ENCODE data around the gene CEP350.

Gene CEP350

GRCh38 chr1:180041582-180041981 lies 87.0 kb downstream of the CEP350 start:
- H3K9me3 Mint-ChIP-seq, result no peaks in the 10 kb centered on the region
- no peaks in the 10 kb centered on the region for H3K27me3 Mint-ChIP-seq (ENCODE audit: low read depth)
- H3K36me3 Mint-ChIP-seq (ENCODE audit: low read depth), result peaks cover 41% of the 10 kb centered on the region
- no peak overlapping the region for H3K27ac Mint-ChIP-seq
- no peak overlapping the region for H3K4me3 Mint-ChIP-seq
- no peaks in the 10 kb centered on the region for H3K4me1 Mint-ChIP-seq (ENCODE audit: low read depth)

- Mint-ChIP-seq H3K27ac (no peak overlapping the region), H3K36me3 (ENCODE audit: low read depth) (peaks cover 34% of the 10 kb centered on the region), H3K4me3 (no peak overlapping the region), H3K9me3 (no peaks in the 10 kb centered on the region), H3K27me3 (ENCODE audit: low read depth) (no peaks in the 10 kb centered on the region), H3K4me1 (ENCODE audit: low read depth) (no peaks in the 10 kb centered on the region)
These were observed 88.5 kb downstream of the CEP350 start for GRCh38 chr1:180042988-180043622.

GRCh38 chr1:180043785-180044184 lies 89.2 kb downstream of the CEP350 start:
- H3K27ac Mint-ChIP-seq, result no peak overlapping the region
- no peaks in the 10 kb centered on the region for H3K27me3 Mint-ChIP-seq (ENCODE audit: low read depth)
- H3K36me3 Mint-ChIP-seq (ENCODE audit: low read depth), result peaks cover 33% of the 10 kb centered on the region
- H3K4me1 Mint-ChIP-seq (ENCODE audit: low read depth), result no peaks in the 10 kb centered on the region
- H3K4me3 Mint-ChIP-seq, result no peak overlapping the region
- H3K9me3 Mint-ChIP-seq, result no peaks in the 10 kb centered on the region

- no peak overlapping the region for H3K27ac Mint-ChIP-seq
- H3K4me1 Mint-ChIP-seq (ENCODE audit: low read depth), result no peaks in the 10 kb centered on the region
- no peak overlapping the region for H3K4me3 Mint-ChIP-seq
- H3K36me3 Mint-ChIP-seq (ENCODE audit: low read depth), result peaks cover 39% of the 10 kb centered on the region
- no peaks in the 10 kb centered on the region for H3K9me3 Mint-ChIP-seq
- no peaks in the 10 kb centered on the region for H3K27me3 Mint-ChIP-seq (ENCODE audit: low read depth)
These were observed 92.1 kb downstream of the CEP350 start for GRCh38 chr1:180046674-180047073.

- Mint-ChIP-seq H3K4me3 (no peak overlapping the region), H3K36me3 (ENCODE audit: low read depth) (peaks cover 28% of the 10 kb centered on the region), H3K9me3 (no peaks in the 10 kb centered on the region), H3K4me1 (ENCODE audit: low read depth) (peaks cover 6% of the 10 kb centered on the region), H3K27ac (no peak overlapping the region), H3K27me3 (ENCODE audit: low read depth) (no peaks in the 10 kb centered on the region)
These were observed 99.3 kb downstream of the CEP350 start for GRCh38 chr1:180053594-180054567.

GRCh38 chr1:180057883-180058396 lies 103.3 kb downstream of the CEP350 start:
- Mint-ChIP-seq H3K4me1 (ENCODE audit: low read depth) (peaks cover 6% of the 10 kb centered on the region), H3K9me3 (no peaks in the 10 kb centered on the region), H3K36me3 (ENCODE audit: low read depth) (peaks cover 27% of the 10 kb centered on the region)

GRCh38 chr1:180061019-180061418 lies 106.4 kb downstream of the CEP350 start:
- H3K36me3 Mint-ChIP-seq (ENCODE audit: low read depth), result peaks cover 26% of the 10 kb centered on the region
- H3K27ac Mint-ChIP-seq, result no peak overlapping the region
- peaks cover 6% of the 10 kb centered on the region for H3K4me1 Mint-ChIP-seq (ENCODE audit: low read depth)
- no peak overlapping the region for H3K4me3 Mint-ChIP-seq
- H3K9me3 Mint-ChIP-seq, result no peaks in the 10 kb centered on the region
- no peaks in the 10 kb centered on the region for H3K27me3 Mint-ChIP-seq (ENCODE audit: low read depth)

More at GRCh38 chr1:180057883-180058396, 103.3 kb downstream of the CEP350 start:
- no peak overlapping the region for H3K27ac Mint-ChIP-seq
- H3K27me3 Mint-ChIP-seq (ENCODE audit: low read depth), result no peaks in the 10 kb centered on the region
- H3K4me3 Mint-ChIP-seq, result no peak overlapping the region

GRCh38 chr1:180062452-180062971 lies 107.9 kb downstream of the CEP350 start:
- Mint-ChIP-seq H3K36me3 (ENCODE audit: low read depth) (peaks cover 25% of the 10 kb centered on the region), H3K27me3 (ENCODE audit: low read depth) (no peaks in the 10 kb centered on the region), H3K4me1 (ENCODE audit: low read depth) (peaks cover 4% of the 10 kb centered on the region), H3K27ac (no peak overlapping the region), H3K4me3 (no peak overlapping the region), H3K9me3 (no peaks in the 10 kb centered on the region)

GRCh38 chr1:180065408-180065807 lies 110.8 kb downstream of the CEP350 start:
- H3K27me3 Mint-ChIP-seq (ENCODE audit: low read depth), result no peaks in the 10 kb centered on the region
- H3K36me3 Mint-ChIP-seq (ENCODE audit: low read depth), result peaks cover 28% of the 10 kb centered on the region
- H3K4me3 Mint-ChIP-seq, result no peak overlapping the region
- no peaks in the 10 kb centered on the region for H3K4me1 Mint-ChIP-seq (ENCODE audit: low read depth)
- H3K9me3 Mint-ChIP-seq, result no peaks in the 10 kb centered on the region
- H3K27ac Mint-ChIP-seq, result no peak overlapping the region

GRCh38 chr1:180066150-180066549 lies 111.5 kb downstream of the CEP350 start:
- Mint-ChIP-seq H3K4me3 (no peak overlapping the region), H3K27me3 (ENCODE audit: low read depth) (no peaks in the 10 kb centered on the region), H3K9me3 (no peaks in the 10 kb centered on the region), H3K27ac (no peak overlapping the region), H3K4me1 (ENCODE audit: low read depth) (no peaks in the 10 kb centered on the region), H3K36me3 (ENCODE audit: low read depth) (peaks cover 28% of the 10 kb centered on the region)

- Mint-ChIP-seq H3K36me3 (ENCODE audit: low read depth) (peaks cover 19% of the 10 kb centered on the region), H3K27ac (no peak overlapping the region), H3K4me3 (no peak overlapping the region), H3K4me1 (ENCODE audit: low read depth) (no peaks in the 10 kb centered on the region), H3K9me3 (no peaks in the 10 kb centered on the region), H3K27me3 (ENCODE audit: low read depth) (no peaks in the 10 kb centered on the region)
These were observed 115.7 kb downstream of the CEP350 start for GRCh38 chr1:180070286-180070685.

GRCh38 chr1:180071759-180072158 lies 117.1 kb downstream of the CEP350 start:
- H3K9me3 Mint-ChIP-seq, result no peaks in the 10 kb centered on the region
- H3K4me1 Mint-ChIP-seq (ENCODE audit: low read depth), result no peaks in the 10 kb centered on the region
- no peaks in the 10 kb centered on the region for H3K27me3 Mint-ChIP-seq (ENCODE audit: low read depth)
- no peak overlapping the region for H3K4me3 Mint-ChIP-seq
- no peak overlapping the region for H3K27ac Mint-ChIP-seq
- peaks cover 23% of the 10 kb centered on the region for H3K36me3 Mint-ChIP-seq (ENCODE audit: low read depth)

- Mint-ChIP-seq H3K9me3 (no peaks in the 10 kb centered on the region), H3K4me3 (no peak overlapping the region), H3K27me3 (ENCODE audit: low read depth) (no peaks in the 10 kb centered on the region), H3K27ac (no peak overlapping the region), H3K36me3 (ENCODE audit: low read depth) (peaks cover 22% of the 10 kb centered on the region), H3K4me1 (ENCODE audit: low read depth) (no peaks in the 10 kb centered on the region)
These were observed 125.8 kb downstream of the CEP350 start for GRCh38 chr1:180080439-180080838.

- Mint-ChIP-seq H3K4me3 (no peak overlapping the region), H3K27me3 (ENCODE audit: low read depth) (no peaks in the 10 kb centered on the region)
These were observed 126.9 kb downstream of the CEP350 start for GRCh38 chr1:180081474-180081873.

More at GRCh38 chr1:180081474-180081873, 126.9 kb downstream of the CEP350 start:
- no peaks in the 10 kb centered on the region for H3K9me3 Mint-ChIP-seq
- H3K4me1 Mint-ChIP-seq (ENCODE audit: low read depth), result no peaks in the 10 kb centered on the region
- no peak overlapping the region for H3K27ac Mint-ChIP-seq
- peaks cover 21% of the 10 kb centered on the region for H3K36me3 Mint-ChIP-seq (ENCODE audit: low read depth)
